ENCODE measurements around the gene CLEC2B.

CLEC2B gene

GRCh38 chr12:9848899-9849298 lies 20.3 kb downstream of the CLEC2B start:
- H3K4me3 ChIP-seq (ENCODE audit: control insufficient read depth, low read depth, low read length), result no peak overlapping the region
- TF ChIP-seq CTCF (conservative IDR thresholded peaks at IDR 0.05; ENCODE audit: control insufficient read depth, insufficient read depth, low read depth, low read length), result no peak
- DNase-seq (ENCODE audit: low read depth), result no peak

- H3K4me3 ChIP-seq (ENCODE audit: control insufficient read depth, low read depth, low read length), result no peak overlapping the region
- TF ChIP-seq CTCF (conservative IDR thresholded peaks at IDR 0.05; ENCODE audit: control insufficient read depth, insufficient read depth, low read depth, low read length), result no peak
- DNase-seq (ENCODE audit: low read depth), result peak; percentile 56
Observed at GRCh38 chr12:9843407-9843806, 25.7 kb downstream of the CLEC2B start.

- DNase-seq (ENCODE audit: low read depth), result no peak
- no peak overlapping the region for H3K4me3 ChIP-seq (ENCODE audit: control insufficient read depth, low read depth, low read length)
- TF ChIP-seq CTCF (conservative IDR thresholded peaks at IDR 0.05; ENCODE audit: control insufficient read depth, insufficient read depth, low read depth, low read length), result no peak
Observed at GRCh38 chr12:9831720-9832119, 37.4 kb downstream of the CLEC2B start.

- no peak for DNase-seq (ENCODE audit: low read depth)
- no peak overlapping the region for H3K4me3 ChIP-seq (ENCODE audit: control insufficient read depth, low read depth, low read length)
- TF ChIP-seq CTCF (conservative IDR thresholded peaks at IDR 0.05; ENCODE audit: control insufficient read depth, insufficient read depth, low read depth, low read length), result no peak
Observed at GRCh38 chr12:9829982-9830381, 39.2 kb downstream of the CLEC2B start.

- no peak for TF ChIP-seq CTCF (conservative IDR thresholded peaks at IDR 0.05; ENCODE audit: control insufficient read depth, insufficient read depth, low read depth, low read length)
- no peak for DNase-seq (ENCODE audit: low read depth)
- no peak overlapping the region for H3K4me3 ChIP-seq (ENCODE audit: control insufficient read depth, low read depth, low read length)
Observed at GRCh38 chr12:9829483-9829882, 39.7 kb downstream of the CLEC2B start.

- H3K4me3 ChIP-seq (ENCODE audit: control insufficient read depth, low read depth, low read length), result no peak within 1 kb of the TSS
- DNase-seq (ENCODE audit: low read depth), result no peak
- TF ChIP-seq CTCF (conservative IDR thresholded peaks at IDR 0.05; ENCODE audit: control insufficient read depth, insufficient read depth, low read depth, low read length), result no peak
Observed at GRCh38 chr12:9827209-9827888, 41.8 kb downstream of the CLEC2B start, which contains the start of gene KLRF1. Gene KLRF1 (plus strand): TSS chr12:9827481. CDS start chr12:9827545, 64 bp downstream.

Data from fibroblast of mammary gland (primary cell).